Loucy (cell line): ENCODE results near the gene RAI1.

Experiments
- CTCF ChIP-seq: fragments of 200-600 bp; sonication (generic); conservative IDR thresholded peaks from 2 replicates; pipeline ENCODE4 v1.5.1; 2014; ENCODE audit warnings: mild to moderate bottlenecking, antibody characterized with exemption, low read length
- EZH2phosphoT487 ChIP-seq: fragments of 200-600 bp; IDR thresholded peaks from 2 replicates; pipeline ENCODE4 v1.6.1; 2018; ENCODE audit warnings: antibody characterized with exemption, mild to moderate bottlenecking, moderate library complexity, borderline replicate concordance

- TF ChIP-seq CTCF (no peak), EZH2phosphoT487 (no peak)
Observed at GRCh38 chr17:17719966-17720543, 38.8 kb downstream of the RAI1 start.
